MM.1S (cell line): ENCODE data around the gene CDC25A.

Source experiments
- EZH2 ChIP-seq: fragments of 300-600 bp; sonication (generic); optimal IDR thresholded peaks from 2 replicates; pipeline ENCODE3; 2017; ENCODE audit warnings: low read depth, mild to moderate bottlenecking, antibody characterized with exemption, low read length, mixed read lengths
- EZH2phosphoT487 ChIP-seq: fragments of 300-600 bp; sonication (generic); IDR thresholded peaks from 2 replicates; pipeline ENCODE4 v1.6.1; 2018; ENCODE audit warnings: antibody characterized with exemption, low read length

DNA sequence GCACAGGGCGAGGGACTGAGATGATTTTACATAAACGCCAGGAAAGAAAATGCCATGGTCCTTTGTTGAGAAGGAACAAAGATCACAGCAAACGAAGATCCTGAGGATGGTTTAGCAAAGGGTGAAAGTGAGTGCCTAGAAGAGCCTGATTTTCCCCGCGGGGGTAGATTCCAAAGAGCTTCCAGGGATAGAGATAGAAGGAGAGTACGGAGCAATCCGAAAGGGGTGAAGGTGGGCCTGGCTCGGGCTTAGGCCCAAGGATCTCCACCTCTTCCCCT is 977 bp downstream of the CDC25A start:
- TF ChIP-seq EZH2 (no peak), EZH2phosphoT487 (no peak)
